PC-3 (cell line): ENCODE results near the gene VSIG10L2. TPM values are rescaled to one million over a fixed set of nuclear protein-coding genes. Genes with fewer than 3 reads are reported as not detected.

Experiments
- ATAC-seq: fragments of 200-7000 bp; cut with Tn5 transposase; 2 replicates; pipeline ENCODE4 v1.9.1; 2020; ENCODE audit warnings: mild to moderate bottlenecking, moderate library complexity
- Bru-seq: library from RNA; stranded (reverse); fragments of 400-500 nt; gene quantifications from one replicate; lab custom pipeline; 2021; lab: Mats Ljungman, UMichigan
- BruChase-seq, 2 experiments: library from RNA; stranded (reverse); fragments of 400-500 nt; gene quantifications; one replicate each; lab custom pipeline; 2021; lab: Mats Ljungman, UMichigan
- BruUV-seq: library from RNA; stranded (reverse); fragments of 400-500 nt; replicated peaks from 2 replicates; lab custom pipeline; 2021; lab: Mats Ljungman, UMichigan
- CTCF ChIA-PET: fragments of 300-600 bp; sonication (Branson Sonifier 250); formaldehyde crosslinking; loops from one replicate; lab custom pipeline; 2022; ENCODE audit warnings: antibody characterized with exemption; lab: Charles Lee
- POLR2A ChIA-PET: fragments of 300-600 bp; sonication (Branson Sonifier 250); formaldehyde crosslinking; loops from one replicate; lab custom pipeline; 2022; ENCODE audit warnings: antibody characterized with exemption; ENCODE audit not compliant: unreplicated experiment; lab: Charles Lee
- DNase-seq: peaks from one replicate; pipeline ENCODE4 v3.0.0-alpha.2; 2015
- H2AFZ ChIP-seq: fragments of 300-600 bp; sonication (generic); 2 replicates; pipeline ENCODE4 v1.6.0; 2016; ENCODE audit warnings: antibody characterized with exemption, low read length
- H3F3A ChIP-seq: fragments of 300-600 bp; sonication (generic); one replicate; pipeline ENCODE4 v1.6.0; 2017; ENCODE audit warnings: antibody characterized with exemption, low read length, control low read depth, mild to moderate bottlenecking; ENCODE audit not compliant: unreplicated experiment
- H3K27ac ChIP-seq: fragments of 300-600 bp; sonication (generic); 2 replicates; pipeline ENCODE4 v1.5.1; 2016; ENCODE audit warnings: mild to moderate bottlenecking, low read length
- H3K27me3 ChIP-seq: fragments of 300-600 bp; sonication (generic); 2 replicates; pipeline ENCODE4 v1.6.1; 2016; ENCODE audit warnings: low read length, mixed read lengths
- H3K36me3 ChIP-seq: fragments of 300-600 bp; sonication (generic); 2 replicates; pipeline ENCODE4 v1.6.1; 2016; ENCODE audit warnings: low read depth, mixed run types, low read length, mixed read lengths
- H3K4me1 ChIP-seq: fragments of 300-600 bp; sonication (generic); 2 replicates; pipeline ENCODE4 v1.5.1; 2016; ENCODE audit warnings: low read length; ENCODE audit not compliant: insufficient read depth
- H3K4me2 ChIP-seq: fragments of 300-600 bp; sonication (generic); 2 replicates; pipeline ENCODE4 v1.6.0; 2016; ENCODE audit warnings: low read length
- H3K4me3 ChIP-seq: fragments of 300-600 bp; sonication (generic); 2 replicates; pipeline ENCODE4 v1.5.1; 2016; ENCODE audit warnings: mild to moderate bottlenecking, low read length, mixed read lengths
- H3K79me2 ChIP-seq: fragments of 300-600 bp; sonication (generic); 2 replicates; pipeline ENCODE4 v1.6.1; 2017; ENCODE audit warnings: low read length, mixed read lengths
- H3K9ac ChIP-seq: fragments of 300-600 bp; sonication (generic); 2 replicates; pipeline ENCODE4 v1.6.0; 2016; ENCODE audit warnings: mild to moderate bottlenecking, low read length
- H3K9me2 ChIP-seq: fragments of 300-600 bp; sonication (generic); replicated peaks from 2 replicates; pipeline ENCODE4 v1.6.1; 2016; ENCODE audit warnings: mixed run types, low read length, mixed read lengths
- H3K9me3 ChIP-seq: fragments of 300-600 bp; sonication (generic); 2 replicates; pipeline ENCODE4 v1.6.1; 2016; ENCODE audit warnings: low read length, mixed read lengths
- H4K20me1 ChIP-seq: fragments of 300-600 bp; sonication (generic); 2 replicates; pipeline ENCODE4 v1.6.1; 2016; ENCODE audit warnings: low read length, mixed read lengths
- EZH2 ChIP-seq: fragments of 300-600 bp; sonication (generic); IDR thresholded peaks from one replicate; pipeline ENCODE4 v1.6.1; 2017; ENCODE audit warnings: antibody characterized with exemption, mild to moderate bottlenecking, low read length; ENCODE audit not compliant: unreplicated experiment
- EZH2phosphoT487 ChIP-seq: fragments of 300-600 bp; sonication (generic); IDR thresholded peaks from 2 replicates; pipeline ENCODE4 v1.6.1; 2018; ENCODE audit warnings: mild to moderate bottlenecking, antibody characterized with exemption, low read length, borderline replicate concordance
- intact Hi-C: fragments of 100-400 bp; cut with micrococcal nuclease; formaldehyde crosslinking; loops from 2 replicates; pipeline ENCODE4 v1.9.0; 2023
- long read RNA-seq: library from polyadenylated mRNA; unstranded; transcript quantifications from one replicate; pipeline ENCODE4 v2.0.0, GENCODE V29; 2021; ENCODE audit not compliant: unreplicated experiment
- total RNA-seq: library from RNA; depleted of rRNA; stranded (reverse); fragments of >200 nt; gene quantifications from 2 replicates; pipeline ENCODE4 v1.2.3, GENCODE V29; 2014; rRNA removed
- TF ChIP-seq, protein P1 (sequence below): fragments of 300-600 bp; sonication (generic); conservative IDR thresholded peaks from 2 replicates; pipeline ENCODE4 v1.5.1; 2017; ENCODE audit warnings: antibody characterized with exemption, low read depth, mild to moderate bottlenecking, low read length

The VSIG10L2 gene
- total RNA-seq = not detected in 2 replicates
- percentile 6 among the genes with signal in this experiment for Bru-seq, nascent RNA
- BruChase-seq, experiment 1, labeled RNA remaining after a 6-hour chase = not detected
- BruChase-seq, experiment 2, labeled RNA remaining after a 2-hour chase = not detected
- long read RNA-seq, partial matches to known transcripts = 0 of 1 reads
- long read RNA-seq, other reads (novel, unspliced or antisense) = 1 of 1 reads

DNA sequence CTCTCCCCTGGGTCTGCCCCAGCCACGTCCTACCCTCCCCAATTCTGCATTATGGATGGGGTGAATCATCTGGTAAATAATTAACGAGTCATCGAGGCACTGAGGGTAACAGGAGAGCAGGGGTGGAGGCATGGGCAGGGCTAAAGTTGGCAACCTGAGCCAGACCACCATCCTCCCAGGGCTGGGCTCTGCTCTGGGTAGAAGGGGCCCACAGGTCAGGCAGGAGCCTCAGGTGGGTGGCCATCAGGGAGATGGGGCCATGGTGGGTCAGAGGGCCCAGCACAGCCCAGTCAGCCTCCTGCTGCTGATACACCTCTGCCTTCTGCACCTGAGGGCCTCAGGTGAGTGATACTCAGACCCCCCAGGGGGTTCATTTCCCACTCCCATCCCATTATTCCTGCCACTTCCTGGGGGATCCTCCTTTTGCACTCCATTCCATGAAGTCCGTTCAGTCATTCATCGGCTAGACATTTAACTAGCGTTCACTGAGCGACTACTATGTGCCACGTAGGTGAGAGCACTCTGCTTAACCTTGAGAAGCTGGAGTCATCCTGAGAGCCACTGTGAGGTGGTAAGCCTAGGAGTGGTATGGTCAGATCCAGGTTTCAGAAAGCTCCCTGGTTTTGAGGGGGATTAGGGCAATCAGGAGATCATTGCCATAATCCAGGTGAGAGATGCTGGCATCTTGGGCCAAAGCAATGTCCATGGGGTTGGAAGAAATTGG, at the start of gene VSIG10L2:
VSIG10L2 (plus strand) TSS at position 248 of the 724 bp plus-strand sequence; CDS start at position 260, 12 bp downstream.
- no peak for ATAC-seq
- intact Hi-C loops = no loop called here
- no peak within 1 kb of the TSS for H2AFZ ChIP-seq
- H3K4me1 ChIP-seq = peaks cover 6% of the 10 kb centered on the region; the same call in 1 of the 2 replicates
- ChIA-PET CTCF (no interaction called here), POLR2A (no interaction called here)
- BruUV-seq = no TSS peak
- TF ChIP-seq, protein P1, sequence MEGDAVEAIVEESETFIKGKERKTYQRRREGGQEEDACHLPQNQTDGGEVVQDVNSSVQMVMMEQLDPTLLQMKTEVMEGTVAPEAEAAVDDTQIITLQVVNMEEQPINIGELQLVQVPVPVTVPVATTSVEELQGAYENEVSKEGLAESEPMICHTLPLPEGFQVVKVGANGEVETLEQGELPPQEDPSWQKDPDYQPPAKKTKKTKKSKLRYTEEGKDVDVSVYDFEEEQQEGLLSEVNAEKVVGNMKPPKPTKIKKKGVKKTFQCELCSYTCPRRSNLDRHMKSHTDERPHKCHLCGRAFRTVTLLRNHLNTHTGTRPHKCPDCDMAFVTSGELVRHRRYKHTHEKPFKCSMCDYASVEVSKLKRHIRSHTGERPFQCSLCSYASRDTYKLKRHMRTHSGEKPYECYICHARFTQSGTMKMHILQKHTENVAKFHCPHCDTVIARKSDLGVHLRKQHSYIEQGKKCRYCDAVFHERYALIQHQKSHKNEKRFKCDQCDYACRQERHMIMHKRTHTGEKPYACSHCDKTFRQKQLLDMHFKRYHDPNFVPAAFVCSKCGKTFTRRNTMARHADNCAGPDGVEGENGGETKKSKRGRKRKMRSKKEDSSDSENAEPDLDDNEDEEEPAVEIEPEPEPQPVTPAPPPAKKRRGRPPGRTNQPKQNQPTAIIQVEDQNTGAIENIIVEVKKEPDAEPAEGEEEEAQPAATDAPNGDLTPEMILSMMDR = no peak
- no peaks in the 10 kb centered on the region for H3K79me2 ChIP-seq
- no peak within 1 kb of the TSS for H3K4me2 ChIP-seq
- H3K27me3 ChIP-seq = no peaks in the 10 kb centered on the region
- no peaks in the 10 kb centered on the region for H3K9me2 ChIP-seq
- DNase-seq = peak; percentile 31
- H3K9ac ChIP-seq = no peak within 1 kb of the TSS
- no peaks in the 10 kb centered on the region for H3F3A ChIP-seq
- no peak within 1 kb of the TSS for H3K4me3 ChIP-seq
- H4K20me1 ChIP-seq = no peaks in the 10 kb centered on the region
- H3K9me3 ChIP-seq = no peaks in the 10 kb centered on the region
- H3K27ac ChIP-seq = no peak within 1 kb of the TSS
- H3K36me3 ChIP-seq = no peaks in the 10 kb centered on the region

DNA sequence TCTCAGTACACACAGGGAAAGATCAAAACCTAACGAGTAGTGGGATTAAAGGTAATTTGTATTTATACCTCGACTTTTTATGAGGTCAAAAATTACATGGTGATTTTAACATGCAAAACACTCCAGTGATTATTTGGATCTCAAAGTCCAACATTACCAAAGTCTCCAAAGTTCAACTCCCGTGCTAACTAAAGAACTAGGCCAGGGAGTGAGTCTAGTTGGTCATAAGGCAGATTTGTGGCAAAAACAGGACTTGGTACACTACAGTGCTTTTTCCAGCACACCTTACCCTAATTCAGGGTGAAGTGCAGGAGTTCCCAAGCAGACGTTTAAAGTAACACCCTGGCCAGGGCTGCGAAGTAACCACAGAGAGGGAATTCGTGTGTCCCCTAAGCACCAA, 44.0 kb upstream of the VSIG10L2 start:
- Histone ChIP-seq H3K4me2 (peak overlapping the region; percentile 84), H3K36me3 (peaks cover 38% of the 10 kb centered on the region), H3K4me3 (peak overlapping the region; percentile 90; the same call in 1 of the 2 replicates), H3K27me3 (peaks cover 12% of the 10 kb centered on the region; the same call in 1 of the 2 replicates), H3K9me2 (no peaks in the 10 kb centered on the region), H3K4me1 (peaks cover 7% of the 10 kb centered on the region), H4K20me1 (peaks cover 16% of the 10 kb centered on the region), H2AFZ (no peak overlapping the region), H3K9me3 (no peaks in the 10 kb centered on the region), H3F3A (no peaks in the 10 kb centered on the region), H3K27ac (no peak overlapping the region), H3K9ac (no peak overlapping the region), H3K79me2 (peaks cover 58% of the 10 kb centered on the region)
- intact Hi-C loops = no loop called here
- CTCF ChIA-PET = no interaction called here
- no peak for DNase-seq
- no peak for ATAC-seq
- TF ChIP-seq EZH2 = no peak
- TSS peak; percentile 15 for BruUV-seq
- POLR2A ChIA-PET = no interaction called here

DNA sequence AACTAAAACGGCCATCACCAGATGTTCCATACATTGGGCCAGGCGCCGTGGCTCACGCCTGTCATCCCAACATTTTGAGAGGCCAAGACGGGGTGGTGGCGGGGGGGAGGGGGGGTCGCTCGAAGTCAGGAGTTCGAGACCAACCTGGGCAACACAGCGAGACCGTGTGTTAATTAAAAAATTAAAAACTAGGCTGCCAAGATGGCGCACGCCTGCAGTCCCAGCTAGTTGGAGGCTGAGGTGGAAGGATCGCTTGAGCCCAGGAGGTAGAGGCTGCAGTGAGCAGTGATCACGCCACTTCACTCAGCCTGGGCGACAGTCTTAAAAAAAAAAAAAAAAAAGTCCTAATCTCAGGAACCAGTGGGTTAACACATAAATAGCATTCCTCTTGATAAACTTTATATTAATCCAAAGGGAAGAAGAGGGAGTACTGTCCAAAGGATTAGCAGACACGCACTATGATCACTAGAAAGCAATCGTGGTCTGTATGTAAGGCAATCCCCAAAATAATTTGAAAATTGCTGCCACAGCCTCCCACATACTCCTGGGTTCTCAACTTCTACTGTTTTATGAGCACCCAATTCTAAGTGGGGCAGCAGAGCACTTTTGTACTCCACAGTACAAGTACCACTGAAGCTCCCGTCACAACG, 43.4 kb upstream of the VSIG10L2 start:
- BruUV-seq = TSS peak; percentile 80
- no peaks in the 10 kb centered on the region for H3K9me3 ChIP-seq
- ATAC-seq = peak; percentile 49

More for the DNA sequence above, 43.4 kb upstream of the VSIG10L2 start:
- H4K20me1 ChIP-seq = peaks cover 14% of the 10 kb centered on the region; the same call in 1 of the 2 replicates
- H3K79me2 ChIP-seq = peaks cover 52% of the 10 kb centered on the region
- H3K4me3 ChIP-seq = peak overlapping the region; percentile 90
- peak overlapping the region; percentile 42 for H3K27ac ChIP-seq
- no peaks in the 10 kb centered on the region for H3K9me2 ChIP-seq
- peaks cover 12% of the 10 kb centered on the region; the same call in 1 of the 2 replicates for H3K27me3 ChIP-seq
- CTCF ChIA-PET = no interaction called here
- DNase-seq = peak; percentile 19
- peaks cover 7% of the 10 kb centered on the region for H3K4me1 ChIP-seq
- TF ChIP-seq EZH2phosphoT487 (no peak), EZH2 (no peak)
- TF ChIP-seq, protein P1 = no peak
- peak overlapping the region; percentile 80 for H3K9ac ChIP-seq
- intact Hi-C loops = no loop called here
- peaks cover 33% of the 10 kb centered on the region for H3K36me3 ChIP-seq
- POLR2A ChIA-PET = interaction anchor here (0.6 to 0.9 kb wide), 3 partner anchors 14 to 332 kb away, joined by 3 read pairs; no protein-coding TSS in a partner anchor
- peak overlapping the region; percentile 79 for H2AFZ ChIP-seq
- H3F3A ChIP-seq = no peaks in the 10 kb centered on the region
- peak overlapping the region; percentile 84 for H3K4me2 ChIP-seq
